BLaER1 (cell line): ENCODE measurements around the gene CAP2.
A peak's percentile ranks its signal among the peaks of the same experiment; 100 is the strongest.

Experiments used
- H3K27ac ChIP-seq: shearing (Covaris generic); formaldehyde crosslinking; 2 replicates; pipeline ENCODE4 v1.8.1; 2022
- H3K27me3 ChIP-seq: shearing (Covaris generic); formaldehyde crosslinking; 2 replicates; pipeline ENCODE4 v1.8.1; 2022
- H3K36me3 ChIP-seq: shearing (Covaris generic); formaldehyde crosslinking; 2 replicates; pipeline ENCODE4 v1.8.1; 2022
- H3K4me1 ChIP-seq: shearing (Covaris generic); formaldehyde crosslinking; 2 replicates; pipeline ENCODE4 v1.8.1; 2022
- H3K4me2 ChIP-seq: shearing (Covaris generic); formaldehyde crosslinking; 2 replicates; pipeline ENCODE4 v1.8.1; 2022
- H3K4me3 ChIP-seq: shearing (Covaris generic); formaldehyde crosslinking; 2 replicates; pipeline ENCODE4 v1.8.1; 2022
- H3K9ac ChIP-seq: shearing (Covaris generic); formaldehyde crosslinking; 2 replicates; pipeline ENCODE4 v1.8.1; 2022
- H3K9me3 ChIP-seq: shearing (Covaris generic); formaldehyde crosslinking; 2 replicates; pipeline ENCODE4 v1.8.1; 2022
- H4K20me1 ChIP-seq: shearing (Covaris generic); formaldehyde crosslinking; 2 replicates; pipeline ENCODE4 v1.8.1; 2022
- Cebpa-rat ChIP-seq: shearing (Covaris generic); IDR thresholded peaks from 2 replicates; pipeline ENCODE4 v1.8.1; 2022

The CAP2 gene

DNA sequence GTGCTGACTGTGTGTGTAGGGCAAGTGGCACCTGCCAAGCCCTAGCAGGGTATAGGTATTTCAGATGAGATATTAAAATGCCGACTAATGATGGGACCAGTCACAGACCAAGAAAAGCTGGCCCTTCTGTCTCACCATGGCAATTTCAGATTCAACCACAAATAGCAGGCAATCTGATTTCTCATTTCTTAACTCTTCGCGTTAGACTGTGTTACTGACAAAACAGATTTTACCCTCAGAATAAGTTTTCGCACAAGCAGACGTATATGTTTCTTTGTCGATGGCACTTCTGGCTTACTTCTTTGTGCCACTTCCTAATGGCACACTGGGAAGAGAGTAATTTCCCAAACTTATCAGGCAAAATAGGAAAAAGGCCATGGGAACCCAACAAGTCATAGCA, 58.7 kb downstream of the CAP2 start:
- peak overlapping the region; percentile 93 for H3K27ac ChIP-seq
- no peaks in the 10 kb centered on the region for H3K27me3 ChIP-seq
- H4K20me1 ChIP-seq, result no peaks in the 10 kb centered on the region
- H3K4me1 ChIP-seq, result peaks cover 82% of the 10 kb centered on the region
- H3K36me3 ChIP-seq, result peaks cover 15% of the 10 kb centered on the region
- no peak overlapping the region for H3K4me3 ChIP-seq
- no peak for TF ChIP-seq Cebpa-rat
- H3K9me3 ChIP-seq, result peaks cover 56% of the 10 kb centered on the region
- peak overlapping the region; percentile 81 for H3K4me2 ChIP-seq
- no peak overlapping the region; the same call in 1 of the 2 replicates for H3K9ac ChIP-seq

GRCh38 chr6:17454316-17455005, 61.1 kb downstream of the CAP2 start:
- H4K20me1 ChIP-seq, result no peaks in the 10 kb centered on the region
- peaks cover 15% of the 10 kb centered on the region for H3K36me3 ChIP-seq
- TF ChIP-seq Cebpa-rat, result no peak
- no peak overlapping the region for H3K4me2 ChIP-seq
- no peak overlapping the region for H3K9ac ChIP-seq
- peak overlapping the region; percentile 93 for H3K27ac ChIP-seq
- H3K4me3 ChIP-seq, result no peak overlapping the region
- H3K4me1 ChIP-seq, result peaks cover 60% of the 10 kb centered on the region
- no peaks in the 10 kb centered on the region for H3K27me3 ChIP-seq
- H3K9me3 ChIP-seq, result peaks cover 47% of the 10 kb centered on the region

DNA sequence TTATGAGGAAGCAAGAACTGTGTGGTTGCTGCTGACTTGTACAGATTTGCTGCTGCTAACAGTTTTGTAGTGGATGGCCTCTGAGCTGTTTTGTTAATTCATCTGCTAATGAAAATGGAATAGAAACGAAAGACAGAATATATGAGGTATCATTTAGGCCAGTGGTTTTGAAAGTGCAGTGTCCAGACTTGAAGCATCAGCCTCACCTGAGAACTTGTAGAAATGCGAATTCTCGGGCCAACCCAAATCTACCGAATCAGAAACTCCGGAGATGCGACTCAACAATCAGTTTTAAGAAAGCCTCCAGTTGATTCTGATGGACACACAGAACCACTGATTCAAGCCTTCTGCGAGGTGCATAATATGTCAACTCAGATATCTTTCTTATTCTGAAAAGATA, 62.5 kb downstream of the CAP2 start:
- Histone ChIP-seq H3K27me3 (no peaks in the 10 kb centered on the region), H3K27ac (no peak overlapping the region), H3K9ac (no peak overlapping the region), H3K36me3 (peaks cover 15% of the 10 kb centered on the region), H4K20me1 (no peaks in the 10 kb centered on the region), H3K4me2 (no peak overlapping the region), H3K4me3 (no peak overlapping the region), H3K9me3 (peaks cover 47% of the 10 kb centered on the region), H3K4me1 (peaks cover 47% of the 10 kb centered on the region)
- no peak for TF ChIP-seq Cebpa-rat

DNA sequence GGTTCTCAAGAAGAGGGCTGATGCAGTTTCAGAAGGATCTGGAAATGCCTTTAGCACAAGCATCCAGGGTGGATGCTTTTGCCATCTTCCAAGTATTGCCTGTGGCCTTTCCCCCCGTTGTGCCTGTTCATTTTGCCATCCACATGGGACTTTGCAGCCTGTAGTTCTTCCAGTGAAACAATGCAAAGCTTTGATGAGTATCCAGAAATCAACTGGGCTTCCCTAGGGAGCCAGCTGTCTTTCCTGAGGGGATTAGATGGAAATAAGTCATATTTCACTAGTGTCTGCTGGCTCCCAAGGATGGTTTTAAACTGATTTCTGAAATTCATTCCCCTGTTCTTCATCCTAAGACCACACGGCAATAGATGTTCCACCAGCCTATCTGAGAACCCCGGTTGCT, 63.3 kb downstream of the CAP2 start:
- no peaks in the 10 kb centered on the region for H4K20me1 ChIP-seq
- peaks cover 15% of the 10 kb centered on the region for H3K36me3 ChIP-seq
- H3K27ac ChIP-seq, result no peak overlapping the region; the same call in 1 of the 2 replicates
- peaks cover 40% of the 10 kb centered on the region for H3K4me1 ChIP-seq
- TF ChIP-seq Cebpa-rat, result no peak
- peaks cover 47% of the 10 kb centered on the region for H3K9me3 ChIP-seq
- no peak overlapping the region for H3K4me3 ChIP-seq
- H3K27me3 ChIP-seq, result no peaks in the 10 kb centered on the region
- peak overlapping the region; percentile 12 for H3K4me2 ChIP-seq
- no peak overlapping the region for H3K9ac ChIP-seq

DNA sequence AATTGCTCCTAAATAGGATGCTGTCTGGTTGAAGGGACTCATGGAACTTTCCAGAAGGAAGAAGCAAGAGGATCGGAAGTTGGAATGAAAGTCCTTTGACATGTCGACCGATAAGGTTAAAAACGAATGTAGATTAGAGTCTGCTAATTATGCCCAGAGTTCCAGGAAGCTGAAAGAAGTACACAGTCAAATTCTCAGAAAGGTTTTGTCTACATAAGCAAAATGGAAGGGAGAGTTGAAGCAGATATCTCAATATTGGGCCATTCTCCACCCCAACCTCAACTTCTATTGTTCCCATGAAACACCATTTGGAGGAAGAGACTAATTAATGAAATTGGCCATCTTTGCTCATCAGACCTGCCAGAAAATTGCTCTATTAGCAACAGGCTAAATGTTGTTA, 64.0 kb downstream of the CAP2 start:
- no peak for TF ChIP-seq Cebpa-rat
- H3K4me1 ChIP-seq, result peaks cover 33% of the 10 kb centered on the region
- H3K9me3 ChIP-seq, result peaks cover 45% of the 10 kb centered on the region
- no peak overlapping the region for H3K27ac ChIP-seq
- peaks cover 15% of the 10 kb centered on the region for H3K36me3 ChIP-seq
- H3K9ac ChIP-seq, result no peak overlapping the region
- H4K20me1 ChIP-seq, result no peaks in the 10 kb centered on the region
- no peaks in the 10 kb centered on the region for H3K27me3 ChIP-seq
- H3K4me2 ChIP-seq, result no peak overlapping the region
- no peak overlapping the region for H3K4me3 ChIP-seq

DNA sequence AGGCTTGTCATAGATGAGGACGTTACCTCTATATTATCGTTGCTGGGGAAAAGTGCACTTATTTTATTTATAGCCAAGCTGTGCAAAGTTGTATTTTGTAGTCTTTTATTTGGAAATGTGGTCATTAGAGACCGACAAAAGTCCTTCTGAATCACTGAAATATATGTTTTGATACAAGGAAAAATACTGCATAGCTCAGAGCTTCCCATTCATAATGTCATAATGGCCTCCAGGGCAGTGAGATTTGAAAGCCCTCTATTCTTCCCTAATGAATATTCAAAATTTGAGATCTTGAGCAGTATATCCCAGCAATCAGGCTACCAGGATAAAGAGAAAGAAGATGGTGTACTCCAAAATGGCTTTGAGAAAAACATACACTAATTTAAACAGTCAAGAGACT, 64.6 kb downstream of the CAP2 start:
- Histone ChIP-seq H3K27me3 (no peaks in the 10 kb centered on the region), H3K36me3 (peaks cover 15% of the 10 kb centered on the region), H3K9ac (no peak overlapping the region), H3K27ac (no peak overlapping the region), H3K4me3 (no peak overlapping the region), H4K20me1 (no peaks in the 10 kb centered on the region), H3K9me3 (peaks cover 39% of the 10 kb centered on the region), H3K4me2 (no peak overlapping the region), H3K4me1 (peaks cover 28% of the 10 kb centered on the region)
- TF ChIP-seq Cebpa-rat, result no peak

DNA sequence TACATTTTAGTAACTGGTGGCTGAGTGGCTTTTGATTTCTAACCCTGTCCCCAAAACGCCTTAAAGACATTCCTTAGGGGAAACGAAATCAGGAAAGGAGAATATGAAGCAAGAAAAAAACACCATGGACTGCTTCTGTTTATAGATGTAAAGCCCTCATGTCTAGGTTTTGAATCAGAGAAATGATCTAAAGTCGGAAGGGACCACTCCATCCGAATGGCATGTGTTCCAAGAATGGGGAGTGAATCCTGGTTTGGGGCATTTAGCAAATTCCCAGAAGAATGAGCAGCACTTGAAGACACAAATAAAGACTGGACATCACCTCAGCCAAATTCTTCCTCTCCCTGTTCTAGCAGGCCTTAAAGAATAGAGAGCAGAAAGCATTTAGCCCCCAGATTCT, 65.6 kb downstream of the CAP2 start:
- Histone ChIP-seq H3K4me1 (peaks cover 21% of the 10 kb centered on the region), H4K20me1 (no peaks in the 10 kb centered on the region), H3K9me3 (peaks cover 29% of the 10 kb centered on the region), H3K4me3 (no peak overlapping the region), H3K27me3 (no peaks in the 10 kb centered on the region), H3K36me3 (peaks cover 15% of the 10 kb centered on the region), H3K4me2 (no peak overlapping the region), H3K27ac (no peak overlapping the region), H3K9ac (no peak overlapping the region)
- no peak for TF ChIP-seq Cebpa-rat

GRCh38 chr6:17460862-17461261, 67.5 kb downstream of the CAP2 start:
- Histone ChIP-seq H3K9me3 (peaks cover 16% of the 10 kb centered on the region), H3K4me3 (no peak overlapping the region), H3K9ac (no peak overlapping the region), H3K36me3 (peaks cover 16% of the 10 kb centered on the region), H4K20me1 (no peaks in the 10 kb centered on the region), H3K27me3 (no peaks in the 10 kb centered on the region), H3K4me1 (peaks cover 19% of the 10 kb centered on the region), H3K4me2 (no peak overlapping the region), H3K27ac (no peak overlapping the region)
- TF ChIP-seq Cebpa-rat, result no peak

DNA sequence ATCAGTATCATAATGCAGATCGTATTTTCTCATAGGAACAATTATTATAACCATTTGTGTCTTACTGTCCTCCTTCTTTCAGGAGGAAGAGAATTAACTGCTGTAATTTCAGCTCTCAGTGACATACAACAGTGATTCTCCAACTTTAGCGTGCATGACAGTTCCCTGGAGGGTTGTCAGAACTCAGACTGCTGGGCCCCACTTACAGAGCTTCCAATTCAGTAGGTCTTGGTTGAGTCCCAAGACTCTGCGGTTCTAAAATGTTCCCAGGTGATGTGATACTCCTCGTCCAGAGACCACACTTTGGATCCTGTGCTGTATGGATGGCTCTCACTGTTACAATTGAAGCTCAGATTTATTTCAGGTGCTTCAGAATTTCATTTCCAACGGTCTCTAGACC, 72.8 kb downstream of the CAP2 start:
- Histone ChIP-seq H3K4me1 (peaks cover 12% of the 10 kb centered on the region; the same call in 1 of the 2 replicates), H3K36me3 (peaks cover 12% of the 10 kb centered on the region; the same call in 1 of the 2 replicates), H3K9me3 (peaks cover 13% of the 10 kb centered on the region; the same call in 1 of the 2 replicates), H3K4me3 (no peak overlapping the region), H3K27ac (no peak overlapping the region), H4K20me1 (no peaks in the 10 kb centered on the region), H3K27me3 (no peaks in the 10 kb centered on the region), H3K9ac (no peak overlapping the region), H3K4me2 (0 out of 2 replicates have a peak overlapping the region, but pooled peaks have one; percentile 7)
- no peak for TF ChIP-seq Cebpa-rat

DNA sequence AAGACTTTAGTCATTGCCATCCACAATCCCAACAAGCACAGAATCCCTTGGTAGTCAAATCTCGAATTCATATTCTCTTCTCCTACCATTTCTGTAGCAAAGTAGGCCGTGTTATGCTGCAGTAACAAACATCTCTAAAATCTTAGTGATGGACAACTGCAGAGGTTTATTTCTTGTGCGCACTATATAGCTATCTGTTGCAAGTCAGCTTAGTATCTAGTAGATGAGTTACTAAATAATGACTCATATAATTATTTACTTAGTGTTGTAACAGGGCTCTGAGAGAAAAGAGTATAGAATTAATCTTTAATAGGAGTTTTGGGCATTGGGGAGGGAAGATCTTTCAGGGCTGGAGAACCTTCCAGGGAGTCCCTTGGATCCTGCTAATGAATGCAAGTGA, 73.3 kb downstream of the CAP2 start:
- no peaks in the 10 kb centered on the region for H3K27me3 ChIP-seq
- TF ChIP-seq Cebpa-rat, result no peak

More for the DNA sequence above, 73.3 kb downstream of the CAP2 start:
- no peaks in the 10 kb centered on the region for H4K20me1 ChIP-seq
- H3K4me2 ChIP-seq, result no peak overlapping the region
- H3K4me3 ChIP-seq, result no peak overlapping the region
- no peak overlapping the region for H3K27ac ChIP-seq
- peaks cover 12% of the 10 kb centered on the region; the same call in 1 of the 2 replicates for H3K36me3 ChIP-seq
- H3K9ac ChIP-seq, result no peak overlapping the region
- peaks cover 13% of the 10 kb centered on the region; the same call in 1 of the 2 replicates for H3K9me3 ChIP-seq
- H3K4me1 ChIP-seq, result peaks cover 12% of the 10 kb centered on the region; the same call in 1 of the 2 replicates
